Activated CD8-positive, alpha-beta memory T cell treated with anti-CD3 and anti-CD28 coated beads, Interleukin-2, amount 50 U/mL, for 48 hours (primary cell): ENCODE data around the gene CORO2A.
A peak's percentile ranks its signal among the peaks of the same experiment; 100 is the strongest.
"Not testable (repeated sequence)": the region's sequence is repeated elsewhere in the genome, so short reads cannot be mapped to it uniquely, and the experiment has no call there.

Experiments used
- DNase-seq: peaks from one replicate; pipeline ENCODE4 v3.0.0-alpha.2; 2020

Gene CORO2A

DNA sequence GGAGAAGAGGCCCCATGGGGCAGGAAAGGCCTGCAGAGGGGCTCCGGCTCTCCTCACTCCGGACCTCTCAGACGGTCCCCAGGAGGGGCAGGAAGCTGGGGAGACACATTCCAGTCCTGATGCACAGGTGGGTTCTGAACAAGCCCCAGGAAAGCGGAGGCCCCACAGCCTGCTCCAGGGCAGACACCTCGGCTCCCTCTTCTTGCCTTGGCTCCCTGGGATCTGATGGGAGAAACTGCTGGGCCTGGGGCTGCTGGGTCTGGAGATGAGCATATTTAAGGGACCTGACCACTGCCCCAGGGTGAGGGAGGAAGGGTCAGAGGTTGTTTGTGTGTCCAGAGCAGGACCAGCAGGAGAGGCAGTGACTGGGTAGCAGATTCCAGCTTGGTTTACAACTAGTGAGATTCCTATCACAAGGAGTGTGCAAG, 1.2 kb downstream of the CORO2A start:
- DNase-seq: no peak

DNA sequence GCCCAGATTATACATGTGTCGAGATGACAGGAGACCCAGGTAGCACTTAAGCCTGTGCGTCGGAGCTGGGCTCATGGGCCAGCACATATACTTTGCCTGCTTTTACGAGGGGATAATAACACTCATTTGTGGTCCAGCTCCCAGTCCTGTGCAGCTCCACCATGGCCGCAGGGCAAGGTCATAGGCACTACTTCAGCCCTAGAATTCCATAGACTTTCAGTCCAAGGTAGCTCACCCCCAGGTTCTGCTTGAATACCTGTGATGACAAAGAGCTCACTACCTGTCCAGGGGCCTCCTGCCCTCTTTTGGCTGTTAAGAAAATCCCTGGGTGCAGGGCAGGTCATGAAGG, 1.7 kb downstream of the CORO2A start:
- no peak for DNase-seq

DNA sequence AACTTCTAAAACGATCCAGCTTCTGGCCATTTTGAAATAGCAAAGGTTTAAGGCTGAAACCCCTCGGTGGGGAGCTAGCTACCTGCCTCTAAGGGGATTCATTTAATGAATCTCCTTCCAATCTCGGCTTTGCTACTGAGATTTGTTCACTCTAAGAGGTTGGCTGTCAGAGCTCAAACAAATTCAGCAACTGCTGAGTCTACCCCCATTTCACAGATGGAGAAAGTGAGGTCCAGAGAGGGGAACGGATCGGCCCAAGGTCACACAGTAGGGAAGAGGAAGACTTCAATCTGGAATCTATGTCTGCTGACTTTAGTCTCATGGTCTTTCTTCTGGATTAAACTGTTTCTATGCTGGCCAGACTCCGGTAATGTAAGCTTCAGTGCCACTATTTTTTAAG, 3.0 kb downstream of the CORO2A start:
- no peak for DNase-seq

DNA sequence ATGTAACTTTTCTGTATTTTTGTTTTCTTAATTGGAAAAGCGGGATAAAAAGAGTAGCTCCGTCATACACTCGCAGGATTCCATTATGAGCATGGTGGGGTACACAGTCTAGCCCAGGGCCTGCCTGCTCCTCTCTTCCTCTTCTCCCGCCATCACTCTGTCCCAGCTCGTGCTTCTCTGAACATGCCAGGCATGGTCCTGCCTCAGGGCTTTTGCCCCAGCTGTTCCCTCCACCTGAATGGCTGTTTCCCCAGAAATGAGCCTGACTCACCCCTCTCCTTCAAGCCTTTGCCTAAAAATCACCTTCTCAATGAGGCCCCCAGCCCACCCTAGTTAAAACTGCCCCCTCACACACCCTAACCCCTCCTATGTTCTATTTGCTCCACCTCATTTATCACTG, 4.5 kb downstream of the CORO2A start:
- no peak for DNase-seq

DNA sequence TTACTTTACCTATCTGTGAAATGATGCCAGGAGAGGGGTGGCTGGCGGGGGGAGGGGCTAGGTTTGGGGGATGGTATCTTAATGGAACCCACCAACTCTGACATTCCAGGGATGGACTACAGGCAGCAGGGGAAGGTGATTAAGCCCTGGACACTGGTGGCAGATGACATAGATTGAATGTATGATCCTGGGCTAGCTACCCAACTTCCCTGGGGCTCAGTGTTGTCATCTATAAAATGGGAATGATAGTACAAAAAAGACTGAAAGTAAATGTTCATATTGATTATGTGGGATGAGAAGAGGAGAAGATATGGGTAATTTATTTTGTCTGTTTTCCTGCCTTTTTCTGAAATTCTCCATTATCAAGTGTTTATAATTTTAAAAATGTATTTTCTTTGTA, 6.2 kb downstream of the CORO2A start:
- DNase-seq: no peak

DNA sequence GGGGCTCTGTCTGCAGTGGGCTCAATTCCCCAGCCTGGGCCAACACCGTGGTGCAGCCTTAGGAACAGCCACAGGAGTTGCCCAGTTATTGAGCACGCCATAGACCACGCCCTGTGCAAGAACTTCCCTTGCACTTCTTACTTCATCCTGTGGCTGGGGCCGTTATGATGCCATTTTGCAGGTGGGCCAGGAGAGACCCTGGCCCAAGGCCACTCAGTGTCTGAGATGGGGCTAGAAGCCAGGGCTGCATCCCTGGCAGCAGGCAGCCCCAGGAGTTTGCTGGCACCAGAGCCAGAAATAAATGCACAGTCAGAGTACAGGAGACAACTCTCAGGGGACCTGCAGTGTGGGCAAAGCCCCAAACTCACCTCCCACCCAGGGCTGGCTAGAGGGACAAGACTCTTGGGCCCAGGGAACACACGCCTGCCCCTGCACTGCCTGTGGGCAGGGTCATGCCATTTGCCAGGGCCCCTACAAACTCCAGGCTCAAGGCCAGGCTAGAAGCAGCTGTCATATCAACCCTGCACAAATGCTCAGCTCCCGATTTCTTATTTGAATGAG, 6.7 kb downstream of the CORO2A start:
- DNase-seq: no peak

DNA sequence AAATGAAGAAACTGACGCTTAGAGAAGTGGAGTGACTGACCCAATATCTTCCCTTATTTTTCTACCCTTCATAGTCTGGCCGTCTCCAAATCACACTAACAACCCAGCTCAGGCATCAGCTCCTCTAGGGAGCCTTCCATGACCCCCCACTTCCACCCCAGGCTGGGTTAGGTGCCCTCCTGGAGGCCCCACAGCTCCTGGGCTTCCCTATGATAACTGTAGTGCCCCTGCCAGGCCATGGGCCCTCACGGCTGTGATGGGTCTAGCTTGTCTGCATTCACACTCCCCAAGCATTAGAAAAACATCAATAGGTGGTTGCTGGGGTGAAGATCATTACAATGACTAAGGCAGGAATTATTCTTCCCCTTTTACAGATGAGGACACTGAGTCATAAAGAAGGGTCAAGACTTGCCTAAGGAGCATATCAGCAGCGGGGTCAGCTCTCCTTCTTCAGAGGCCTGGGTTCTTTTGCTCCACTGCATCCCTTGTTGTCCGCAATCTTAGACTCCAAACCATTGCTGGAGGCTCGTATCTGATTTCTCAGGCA, 7.3 kb downstream of the CORO2A start:
- no peak for DNase-seq

DNA sequence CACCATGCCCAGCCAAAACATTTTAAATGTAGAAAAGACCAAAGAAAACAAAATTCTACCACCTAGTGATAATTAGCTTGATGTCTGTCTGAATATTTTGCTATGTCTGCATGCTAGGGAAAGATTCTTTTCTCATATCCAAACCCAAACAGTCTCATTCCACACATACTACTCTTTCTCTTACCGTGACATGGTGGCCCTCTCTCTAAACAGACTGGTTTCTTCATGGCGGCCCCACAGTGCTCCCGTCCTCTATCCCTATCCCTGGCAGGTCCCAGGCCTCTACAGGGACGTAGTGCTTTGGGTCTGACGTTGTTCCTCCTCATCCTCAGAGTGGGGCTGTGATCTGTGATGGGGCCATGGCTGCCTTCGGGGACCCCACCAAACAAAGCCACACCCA, 8.1 kb downstream of the CORO2A start:
- DNase-seq: no peak

DNA sequence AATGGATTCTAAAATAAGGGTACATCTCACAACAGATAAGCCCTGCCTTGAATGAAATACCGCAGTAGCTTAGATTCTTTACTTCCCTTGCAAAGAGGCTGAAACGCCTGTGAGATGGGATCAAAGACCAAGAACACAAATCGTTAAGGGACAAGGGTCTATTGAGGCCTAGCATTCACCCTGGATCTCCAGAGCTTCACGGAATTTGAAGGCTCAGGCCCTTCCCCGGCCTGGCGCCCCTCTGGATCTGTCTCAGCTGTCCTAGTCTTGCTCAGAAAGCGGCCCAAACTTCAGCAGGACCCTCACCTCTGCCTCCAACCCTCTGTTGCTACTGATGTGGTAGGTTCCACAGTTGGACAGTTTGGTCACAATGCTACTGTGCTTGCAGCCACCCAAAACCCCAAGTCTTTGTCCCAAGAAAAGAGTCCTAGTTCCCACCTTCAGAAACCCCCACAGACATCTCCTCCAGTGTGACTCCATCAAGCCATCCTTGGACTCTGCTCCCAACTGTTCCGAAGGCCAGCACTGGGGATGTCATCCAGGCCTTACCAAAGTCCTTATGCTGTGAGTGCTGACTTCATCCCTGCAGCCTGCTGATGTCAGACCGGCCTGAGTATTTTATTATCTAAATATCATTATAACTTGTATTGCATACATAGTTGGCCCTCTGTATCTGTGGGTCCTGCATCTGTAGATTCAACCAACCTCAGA, 9.4 kb downstream of the CORO2A start:
- DNase-seq: no peak

DNA sequence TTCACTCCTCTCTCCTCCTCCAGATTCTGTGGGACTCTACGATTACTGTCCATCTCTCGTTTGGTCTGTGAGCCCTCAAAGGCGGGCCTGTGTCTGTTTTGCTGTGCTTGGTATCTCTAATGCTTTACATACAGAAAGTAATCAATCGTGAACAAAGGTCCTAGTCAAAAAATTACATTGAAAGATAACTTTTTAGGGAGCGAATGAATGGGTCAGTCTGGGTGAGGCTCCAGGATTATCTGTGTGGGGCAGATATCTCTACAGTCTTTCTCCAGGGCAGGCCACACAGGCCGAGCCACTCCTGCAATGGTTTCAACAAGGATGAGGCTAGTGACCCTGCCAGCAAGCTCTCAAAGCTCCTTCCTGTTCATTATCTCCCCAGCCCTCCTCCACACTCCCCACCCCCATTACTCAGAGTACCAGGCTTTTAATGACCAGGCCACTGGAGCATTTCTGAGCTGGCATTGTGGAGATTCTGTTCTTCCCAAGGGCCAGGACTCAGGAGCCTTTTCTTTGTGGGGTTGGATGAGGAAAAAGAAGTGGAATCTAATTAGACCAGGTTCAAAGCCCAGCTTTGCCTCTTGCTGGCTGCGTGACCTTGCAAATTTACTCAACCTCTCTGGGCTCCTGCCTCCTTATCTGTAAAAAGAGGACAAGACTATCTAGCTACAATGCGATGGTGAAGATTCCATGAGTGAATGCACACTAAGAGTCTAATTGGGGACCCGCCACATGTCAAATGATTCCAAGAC, 10.2 kb downstream of the CORO2A start:
- no peak for DNase-seq

DNA sequence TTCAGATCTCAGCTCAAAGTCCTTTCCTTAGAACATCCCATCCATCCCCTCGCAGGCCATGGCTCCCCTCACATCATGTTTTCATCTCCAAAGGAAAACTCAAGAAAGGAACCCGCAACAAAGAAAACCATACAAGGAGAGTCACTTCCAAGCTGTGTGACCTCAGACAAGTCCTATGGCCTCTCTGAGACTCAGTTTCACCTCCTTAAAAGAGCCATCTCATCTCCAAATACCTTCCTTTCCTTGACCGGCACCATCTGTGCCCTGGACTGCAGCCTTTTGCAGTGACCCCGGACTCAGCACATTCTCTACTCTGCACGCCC, 10.7 kb downstream of the CORO2A start:
- DNase-seq: no peak

DNA sequence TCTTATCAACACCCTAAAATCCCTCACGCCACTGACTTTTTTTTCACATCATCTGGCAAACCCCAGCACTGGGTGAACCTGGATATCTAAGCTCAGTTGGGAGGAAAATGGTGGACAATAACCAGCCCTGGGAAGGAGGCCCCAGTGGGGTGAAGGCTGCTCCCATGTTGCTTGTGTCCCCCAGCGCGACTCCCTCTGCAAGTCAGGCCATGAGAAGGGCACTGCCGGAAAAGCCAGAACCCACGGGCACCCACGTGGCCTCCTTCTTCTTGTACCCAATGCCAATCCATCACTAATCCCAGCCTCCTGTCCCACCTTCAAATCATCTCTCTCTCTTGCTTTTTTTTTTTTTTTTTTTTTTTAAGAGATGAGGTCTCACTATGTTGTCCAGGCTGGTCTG, 11.4 kb downstream of the CORO2A start:
- no peak for DNase-seq

DNA sequence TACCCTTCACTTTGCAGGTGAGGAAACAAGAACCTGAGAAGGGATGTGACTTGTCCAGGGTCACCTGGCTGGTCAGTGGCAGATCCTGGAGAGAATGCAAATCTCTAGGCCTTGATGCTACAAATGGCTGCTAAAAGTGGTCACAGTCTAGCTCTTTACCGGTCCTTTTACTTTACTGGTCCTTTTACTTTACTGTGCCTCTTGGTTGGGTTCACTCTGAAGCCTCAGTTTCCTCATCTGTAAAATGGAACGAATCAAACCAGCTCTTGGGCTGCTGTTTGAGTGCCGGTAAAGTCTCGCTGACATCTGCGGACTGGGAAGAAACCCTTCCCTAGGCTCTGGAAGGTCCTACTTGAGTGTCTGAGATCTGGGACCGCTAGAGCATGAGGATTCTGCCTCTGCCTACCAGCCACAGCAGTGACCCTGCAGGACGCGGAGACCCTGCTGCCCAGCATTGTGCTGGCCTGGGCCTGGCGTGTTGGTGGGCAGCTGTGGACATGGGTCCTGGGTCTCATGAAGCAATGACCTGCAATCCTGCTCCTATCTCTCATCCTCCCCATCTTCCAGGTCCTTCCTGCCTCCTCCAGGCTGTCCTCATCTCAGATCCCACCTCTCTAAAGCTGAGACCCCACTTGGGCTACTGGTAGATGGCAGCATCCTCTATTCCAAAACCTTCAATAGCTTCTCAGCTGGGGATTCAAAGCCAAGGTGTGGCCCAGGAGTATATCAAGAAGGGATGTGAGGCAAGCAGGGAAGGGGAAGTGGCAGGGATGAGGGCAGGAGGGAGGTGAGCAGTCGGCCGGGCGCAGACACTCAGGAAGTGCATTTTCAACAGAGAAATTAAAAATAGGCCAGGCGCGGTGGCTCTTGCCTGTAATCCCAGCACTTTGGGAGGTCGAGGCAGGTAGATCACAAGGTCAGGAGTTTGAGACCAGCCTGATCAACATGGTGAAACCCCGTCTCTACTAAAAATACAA, 13.3 kb downstream of the CORO2A start:
- no peak for DNase-seq

DNA sequence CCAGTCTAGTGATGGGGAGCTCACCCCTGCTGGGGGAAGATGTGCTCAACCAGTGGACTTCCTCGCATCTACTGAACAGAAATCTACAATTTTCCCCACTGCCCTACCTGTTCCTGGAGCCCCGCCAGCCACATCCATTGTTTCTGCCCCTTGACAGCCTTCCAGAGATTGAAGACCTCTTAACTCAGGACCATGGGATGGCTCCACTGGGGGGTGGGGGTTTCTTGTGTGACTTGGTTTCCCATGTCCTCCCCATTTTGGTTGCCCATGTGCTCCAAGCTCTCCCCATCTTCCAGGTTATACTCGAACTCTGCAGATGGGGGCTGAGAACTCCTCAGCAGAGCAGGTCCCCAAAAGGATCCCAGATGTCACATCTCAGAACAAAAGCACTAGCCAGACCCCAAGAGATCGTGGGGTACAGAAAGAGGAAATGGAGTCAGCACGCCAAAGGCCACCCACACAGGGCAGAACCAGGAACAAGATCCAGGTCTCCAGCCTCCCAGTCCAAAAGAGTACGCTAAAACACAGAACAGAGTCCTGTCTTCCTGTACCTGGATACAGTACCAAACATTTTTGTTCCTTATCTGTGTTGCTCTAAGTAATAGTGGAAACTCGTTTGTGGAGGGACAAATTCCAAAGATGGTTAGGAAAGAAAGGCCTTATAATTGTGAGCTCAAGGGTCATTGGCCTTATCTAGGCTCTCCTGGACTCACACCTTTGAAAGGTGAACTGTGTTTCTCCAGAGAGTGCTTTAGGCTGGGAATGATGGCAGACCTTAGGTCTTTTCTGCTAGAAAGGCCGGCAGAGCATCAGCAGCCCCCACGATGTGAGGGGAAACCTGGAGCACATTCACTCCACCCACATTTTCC, 15.8 kb downstream of the CORO2A start:
- no peak for DNase-seq

DNA sequence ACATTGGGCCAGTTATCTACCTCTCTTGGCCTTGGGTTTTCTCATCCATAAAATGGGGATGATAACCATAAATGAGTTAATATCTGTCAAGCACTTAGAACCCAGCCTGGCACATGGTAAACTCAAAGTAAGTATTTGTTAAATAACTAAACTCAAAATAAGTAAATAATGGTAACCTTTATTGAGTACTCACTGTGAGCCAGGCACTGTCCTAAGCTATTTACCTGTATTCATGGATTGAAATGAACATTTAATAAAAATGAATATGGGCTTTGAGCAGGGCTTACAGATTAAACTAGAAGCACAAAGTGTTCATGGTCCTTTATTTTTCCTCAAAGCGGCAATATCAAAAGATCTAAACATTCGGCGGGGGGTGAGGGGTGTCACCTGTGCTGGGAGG, 16.7 kb downstream of the CORO2A start:
- DNase-seq: no peak

DNA sequence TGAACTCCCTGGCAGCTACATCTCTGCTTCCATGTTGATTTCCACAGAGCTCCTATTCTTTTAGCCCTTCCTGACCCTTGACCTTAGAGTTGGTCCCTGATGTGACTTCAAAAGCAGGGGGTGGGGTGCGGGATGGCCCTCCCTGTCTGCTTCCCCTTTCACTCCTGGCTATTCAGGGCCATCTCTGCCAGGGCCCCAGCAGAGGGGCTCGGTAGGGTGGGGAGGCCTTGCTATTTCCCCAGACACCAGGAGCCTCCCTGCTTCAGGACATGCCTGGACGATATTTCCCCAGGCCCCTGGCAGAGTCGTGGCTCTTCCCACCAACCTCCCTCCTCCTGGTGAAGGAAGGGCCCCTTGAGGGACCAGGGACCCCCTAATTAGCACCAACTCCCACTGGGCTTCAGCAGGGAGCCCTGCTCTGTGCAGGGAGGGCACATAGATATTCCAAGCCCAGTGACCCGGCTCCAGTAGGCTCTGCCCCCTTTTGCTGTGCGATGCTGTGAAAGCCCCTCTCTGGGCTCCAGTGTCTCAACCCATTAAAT, 17.3 kb downstream of the CORO2A start:
- no peak for DNase-seq

DNA sequence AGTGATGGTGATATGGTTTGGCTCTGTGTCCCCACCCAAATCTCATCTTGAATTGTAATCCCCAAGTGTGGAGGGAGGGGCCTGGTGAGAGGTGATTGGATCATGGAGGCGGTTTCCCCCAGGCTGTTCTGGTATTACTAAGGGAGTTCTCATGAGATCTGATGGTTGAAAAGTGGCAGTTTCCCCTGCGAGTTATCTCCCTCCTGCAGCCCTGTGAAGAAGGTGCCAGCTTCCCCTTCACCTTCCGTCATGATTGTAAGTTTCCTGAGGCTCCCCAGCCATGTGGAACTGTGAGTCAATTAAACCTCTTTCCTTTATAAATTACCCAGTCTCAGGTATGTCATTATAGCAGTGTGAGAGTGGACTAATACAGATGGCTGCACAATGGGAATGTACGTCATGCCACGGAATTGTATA, 17.9 kb downstream of the CORO2A start:
- not testable (repeated sequence) for DNase-seq

DNA sequence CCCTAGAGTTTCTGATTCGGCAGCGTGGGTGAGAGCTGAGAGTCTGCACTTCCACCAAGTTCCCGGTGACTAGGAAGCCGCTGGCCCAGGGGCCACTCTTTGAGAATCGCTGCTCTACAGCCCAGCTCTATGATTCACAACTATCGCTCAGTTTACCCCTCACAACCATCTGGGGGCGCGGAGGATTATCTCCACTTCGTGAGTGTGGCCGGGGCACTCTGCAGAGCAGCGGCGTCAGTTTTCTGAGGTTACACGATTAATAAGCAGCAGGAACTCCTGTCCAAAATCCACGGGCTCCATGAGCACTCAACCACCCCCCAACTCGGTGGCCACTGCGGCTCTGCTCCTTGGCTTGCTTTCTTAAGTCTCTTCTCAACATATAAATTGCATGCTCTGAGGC, 19.3 kb downstream of the CORO2A start:
- DNase-seq: no peak

DNA sequence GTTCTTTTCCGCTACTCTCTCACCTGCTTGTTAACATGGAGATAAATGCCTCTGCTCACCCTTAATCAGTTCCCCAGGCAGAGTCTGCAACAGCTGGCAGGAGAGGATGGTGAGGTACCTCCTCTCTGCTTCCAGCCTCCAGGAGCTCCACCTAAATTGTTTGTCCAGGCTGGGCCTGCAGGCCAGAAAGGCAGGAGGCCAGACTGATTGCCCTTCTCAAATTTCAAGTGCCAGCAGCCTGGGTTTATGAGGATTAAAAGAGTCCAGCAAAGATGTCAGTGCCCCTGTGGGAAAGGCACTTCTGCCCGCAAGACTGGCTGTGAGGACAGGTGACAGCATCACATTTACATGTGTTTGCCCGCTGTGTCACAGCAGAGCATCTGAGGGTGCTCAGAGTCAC, 19.8 kb downstream of the CORO2A start:
- DNase-seq: no peak

DNA sequence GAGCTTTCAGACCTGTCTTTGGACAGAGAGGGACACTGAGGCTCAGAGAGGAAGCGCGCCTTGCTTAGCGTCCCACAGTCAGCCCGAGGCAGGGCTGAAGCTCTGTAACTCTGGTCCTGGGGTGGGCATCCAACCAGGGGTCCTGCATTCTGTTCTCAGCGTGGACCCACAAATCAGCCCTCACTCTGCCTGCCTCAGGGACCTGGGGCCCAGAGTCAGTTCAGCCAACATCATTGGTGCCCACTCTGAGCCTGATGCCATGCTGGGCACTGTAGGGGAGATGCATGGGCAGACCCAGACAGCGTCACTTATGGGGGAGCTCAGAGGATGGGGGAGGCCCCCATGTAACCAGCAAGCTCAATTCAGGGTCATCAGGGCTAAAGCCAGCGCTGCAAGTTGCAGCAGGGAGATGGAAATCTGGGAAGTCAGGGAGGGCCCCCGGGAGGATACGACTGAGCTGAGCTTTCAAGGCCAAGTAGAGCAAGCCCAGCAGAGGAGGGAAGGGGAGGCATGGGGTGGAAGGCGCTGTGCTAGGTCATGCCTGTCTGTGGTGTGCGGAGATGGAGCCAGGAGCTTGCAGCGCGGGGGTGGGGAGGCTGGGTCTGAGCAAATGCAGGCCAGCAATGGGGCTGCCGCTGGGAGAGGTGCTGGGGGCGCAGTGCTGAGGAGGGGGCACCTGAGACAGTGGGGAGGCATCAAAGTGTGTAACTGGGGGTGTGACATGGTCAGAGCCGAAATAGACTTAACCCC, 21.1 kb downstream of the CORO2A start:
- DNase-seq: no peak

DNA sequence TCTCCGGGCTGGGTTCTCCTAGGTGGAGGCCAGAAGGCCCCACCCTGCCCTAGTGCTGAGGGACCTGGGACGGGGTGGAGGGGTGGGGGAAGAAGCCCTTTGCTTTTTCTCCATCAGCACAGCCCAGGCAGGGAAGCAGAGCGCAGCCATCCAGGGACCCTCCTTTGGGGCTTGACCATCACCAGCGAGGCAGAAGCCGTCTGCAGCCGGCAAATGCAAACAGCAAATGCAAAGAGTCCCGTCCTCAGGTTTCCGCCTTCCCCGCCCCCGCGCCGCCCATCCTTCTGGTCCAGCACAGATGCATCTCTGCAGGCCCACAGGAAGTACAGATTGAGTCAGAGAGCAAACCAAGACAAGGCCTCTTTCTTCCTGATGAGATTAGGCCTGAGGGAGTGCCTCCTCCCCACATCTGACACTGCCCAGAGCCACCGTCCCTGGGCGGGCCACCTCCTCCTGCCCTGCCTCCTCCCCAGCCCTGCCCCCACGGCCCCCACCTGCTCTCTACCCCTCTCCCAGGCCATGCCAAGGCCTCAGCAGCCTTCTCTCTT, 23.4 kb downstream of the CORO2A start:
- DNase-seq: peak; percentile 67
